T-helper 2 cell treated with Interferon-gamma antibody and Interleukin-4, amounts not matched to agents 5 μg/mL and 100 μg/mL, for 36 hours (primary cell): ENCODE results near the gene CST9L.

Experiments used
- DNase-seq: peaks from one replicate; pipeline ENCODE4 v3.0.0; 2021; ENCODE audit warnings: low spot score
- H3K27ac Mint-ChIP-seq: one replicate; pipeline ENCODE4 v1.8.0; 2021; ENCODE audit warnings: mild to moderate bottlenecking, mixed read lengths
- H3K27me3 Mint-ChIP-seq: one replicate; pipeline ENCODE4 v1.8.0; 2021; ENCODE audit warnings: low read depth, mixed read lengths
- H3K36me3 Mint-ChIP-seq: one replicate; pipeline ENCODE4 v1.8.0; 2021; ENCODE audit warnings: low read depth, mixed read lengths
- H3K4me1 Mint-ChIP-seq: one replicate; pipeline ENCODE4 v1.8.0; 2021; ENCODE audit warnings: low read depth, mixed read lengths
- H3K4me3 Mint-ChIP-seq: one replicate; pipeline ENCODE4 v1.8.0; 2022; ENCODE audit warnings: mild to moderate bottlenecking, moderate library complexity, mixed read lengths
- H3K9me3 Mint-ChIP-seq: one replicate; pipeline ENCODE4 v1.8.0; 2021; ENCODE audit warnings: mixed read lengths

The CST9L gene

GRCh38 chr20:23601715-23602114 is 33.4 kb upstream of the CST9L start:
- Mint-ChIP-seq H3K4me3 (no peak overlapping the region), H3K27ac (no peak overlapping the region), H3K9me3 (no peaks in the 10 kb centered on the region), H3K27me3 (peaks cover 1% of the 10 kb centered on the region), H3K36me3 (no peaks in the 10 kb centered on the region), H3K4me1 (peaks cover 2% of the 10 kb centered on the region)
- DNase-seq, result no peak

- Mint-ChIP-seq H3K27me3 (peaks cover 1% of the 10 kb centered on the region), H3K27ac (no peak overlapping the region), H3K4me3 (no peak overlapping the region), H3K36me3 (no peaks in the 10 kb centered on the region), H3K9me3 (no peaks in the 10 kb centered on the region), H3K4me1 (no peaks in the 10 kb centered on the region)
- no peak for DNase-seq
These were observed 30.2 kb upstream of the CST9L start for GRCh38 chr20:23598481-23598880.

GRCh38 chr20:23596579-23597250 is 28.4 kb upstream of the CST9L start:
- no peaks in the 10 kb centered on the region for H3K9me3 Mint-ChIP-seq
- no peak overlapping the region for H3K27ac Mint-ChIP-seq
- H3K27me3 Mint-ChIP-seq, result peaks cover 1% of the 10 kb centered on the region
- DNase-seq, result no peak
- no peaks in the 10 kb centered on the region for H3K36me3 Mint-ChIP-seq
- H3K4me3 Mint-ChIP-seq, result no peak overlapping the region
- no peaks in the 10 kb centered on the region for H3K4me1 Mint-ChIP-seq

GRCh38 chr20:23595941-23596340 is 27.7 kb upstream of the CST9L start:
- H3K4me1 Mint-ChIP-seq, result no peaks in the 10 kb centered on the region
- no peaks in the 10 kb centered on the region for H3K36me3 Mint-ChIP-seq
- no peak overlapping the region for H3K4me3 Mint-ChIP-seq
- no peaks in the 10 kb centered on the region for H3K9me3 Mint-ChIP-seq
- H3K27ac Mint-ChIP-seq, result no peak overlapping the region
- peaks cover 1% of the 10 kb centered on the region for H3K27me3 Mint-ChIP-seq
- DNase-seq, result no peak

- Mint-ChIP-seq H3K4me1 (no peaks in the 10 kb centered on the region), H3K27ac (no peak overlapping the region), H3K36me3 (no peaks in the 10 kb centered on the region), H3K4me3 (no peak overlapping the region), H3K27me3 (peaks cover 5% of the 10 kb centered on the region), H3K9me3 (no peaks in the 10 kb centered on the region)
- DNase-seq, result no peak
These were observed 20.4 kb upstream of the CST9L start for GRCh38 chr20:23588434-23589403.

GRCh38 chr20:23587631-23588030 is 19.3 kb upstream of the CST9L start:
- Mint-ChIP-seq H3K4me1 (no peaks in the 10 kb centered on the region), H3K27me3 (peaks cover 5% of the 10 kb centered on the region), H3K36me3 (no peaks in the 10 kb centered on the region), H3K9me3 (no peaks in the 10 kb centered on the region), H3K4me3 (no peak overlapping the region), H3K27ac (no peak overlapping the region)
- no peak for DNase-seq

GRCh38 chr20:23586735-23587525 is 18.6 kb upstream of the CST9L start:
- H3K4me3 Mint-ChIP-seq, result no peak overlapping the region

GRCh38 chr20:23585808-23586734 is 17.8 kb upstream of the CST9L start:
- Mint-ChIP-seq H3K9me3 (no peaks in the 10 kb centered on the region), H3K4me3 (no peak overlapping the region), H3K27ac (no peak overlapping the region), H3K27me3 (peaks cover 7% of the 10 kb centered on the region), H3K4me1 (no peaks in the 10 kb centered on the region), H3K36me3 (no peaks in the 10 kb centered on the region)
- DNase-seq, result no peak

More at GRCh38 chr20:23586735-23587525, 18.6 kb upstream of the CST9L start:
- DNase-seq, result no peak
- H3K36me3 Mint-ChIP-seq, result no peaks in the 10 kb centered on the region
- peaks cover 5% of the 10 kb centered on the region for H3K27me3 Mint-ChIP-seq
- no peaks in the 10 kb centered on the region for H3K9me3 Mint-ChIP-seq
- H3K27ac Mint-ChIP-seq, result no peak overlapping the region
- H3K4me1 Mint-ChIP-seq, result no peaks in the 10 kb centered on the region

GRCh38 chr20:23585449-23585807 is 17.1 kb upstream of the CST9L start:
- H3K27me3 Mint-ChIP-seq, result peaks cover 7% of the 10 kb centered on the region
- H3K36me3 Mint-ChIP-seq, result no peaks in the 10 kb centered on the region
- no peak overlapping the region for H3K27ac Mint-ChIP-seq
- H3K9me3 Mint-ChIP-seq, result no peaks in the 10 kb centered on the region
- H3K4me1 Mint-ChIP-seq, result no peaks in the 10 kb centered on the region
- no peak overlapping the region for H3K4me3 Mint-ChIP-seq
- no peak for DNase-seq

- H3K4me3 Mint-ChIP-seq, result no peak overlapping the region
- DNase-seq, result no peak
- H3K4me1 Mint-ChIP-seq, result no peaks in the 10 kb centered on the region
- H3K27ac Mint-ChIP-seq, result no peak overlapping the region
- no peaks in the 10 kb centered on the region for H3K9me3 Mint-ChIP-seq
- H3K36me3 Mint-ChIP-seq, result no peaks in the 10 kb centered on the region
- peaks cover 7% of the 10 kb centered on the region for H3K27me3 Mint-ChIP-seq
These were observed 16.3 kb upstream of the CST9L start for GRCh38 chr20:23584434-23585199.

GRCh38 chr20:23583526-23583925 is 15.2 kb upstream of the CST9L start:
- Mint-ChIP-seq H3K4me1 (no peaks in the 10 kb centered on the region), H3K4me3 (no peak overlapping the region), H3K27ac (no peak overlapping the region)

GRCh38 chr20:23582293-23582692 is 14.0 kb upstream of the CST9L start:
- no peak for DNase-seq
- peaks cover 7% of the 10 kb centered on the region for H3K27me3 Mint-ChIP-seq
- no peaks in the 10 kb centered on the region for H3K4me1 Mint-ChIP-seq
- H3K36me3 Mint-ChIP-seq, result no peaks in the 10 kb centered on the region
- no peak overlapping the region for H3K27ac Mint-ChIP-seq
- no peaks in the 10 kb centered on the region for H3K9me3 Mint-ChIP-seq
- no peak overlapping the region for H3K4me3 Mint-ChIP-seq

More at GRCh38 chr20:23583526-23583925, 15.2 kb upstream of the CST9L start:
- Mint-ChIP-seq H3K36me3 (no peaks in the 10 kb centered on the region), H3K27me3 (peaks cover 7% of the 10 kb centered on the region), H3K9me3 (no peaks in the 10 kb centered on the region)
- DNase-seq, result no peak
